ENCODE data around the gene ANAPC4. TPM values are rescaled to one million over a fixed set of nuclear protein-coding genes. Genes with fewer than 3 reads are reported as not detected.

The ANAPC4 gene
- total and polyA plus RNA-seq, 9 donors = 18.7 to 106 (median 34.4) TPM

- intact Hi-C loops (cut with DNase I) = loop anchor here in 1 of 4 donors (10.0 kb wide), 1 partner anchor 214 kb away; the partner anchor contains the start of gene SEPSECS
- H3K27ac ChIP-seq = no peak overlapping the region
- no peak for TF ChIP-seq POLR2A (IDR thresholded peaks at IDR 0.05)
- TF ChIP-seq EP300 (IDR thresholded peaks at IDR 0.05) = no peak
- TF ChIP-seq CTCF (IDR thresholded peaks at IDR 0.05) = no peak
These were observed 1.3 kb downstream of the ANAPC4 start for GRCh38 chr4:25378437-25378743.

GRCh38 chr4:25379591-25379990 lies 2.5 kb downstream of the ANAPC4 start:
- intact Hi-C loops (cut with DNase I) = loop anchor here in 1 of 4 donors (10.0 kb wide), 1 partner anchor 215 kb away; the partner anchor contains the start of gene SEPSECS

More at GRCh38 chr4:25378437-25378743, 1.3 kb downstream of the ANAPC4 start:
- Histone ChIP-seq H3K27me3 (no peaks in the 10 kb centered on the region), H3K9me3 (no peaks in the 10 kb centered on the region), H3K36me3 (no peaks in the 10 kb centered on the region), H3K4me1 (ENCODE audit: insufficient read depth) (peaks cover 3% of the 10 kb centered on the region), H3K4me3 (no peak overlapping the region)
- no peak for DNase-seq
- WGBS, 3 donors = 84 to 86% (median 86%) methylated on average over 6 of the region's 6 CpGs

GRCh38 chr4:25383647-25384046 lies 6.6 kb downstream of the ANAPC4 start:
- Histone ChIP-seq H3K9me3 (no peaks in the 10 kb centered on the region), H3K36me3 (no peaks in the 10 kb centered on the region), H3K27me3 (no peaks in the 10 kb centered on the region), H3K27ac (no peak overlapping the region), H3K4me3 (no peak overlapping the region), H3K4me1 (ENCODE audit: insufficient read depth) (peaks cover 1% of the 10 kb centered on the region)
- intact Hi-C loops (cut with DNase I) = no loop called here
- no peak for TF ChIP-seq POLR2A (IDR thresholded peaks at IDR 0.05)
- TF ChIP-seq EP300 (IDR thresholded peaks at IDR 0.05) = no peak
- no peak for TF ChIP-seq CTCF (IDR thresholded peaks at IDR 0.05)
- no peak for DNase-seq
- 84 to 87% (median 84%) methylated on average over 2 of the region's 2 CpGs for WGBS, 3 donors

More at GRCh38 chr4:25379591-25379990, 2.5 kb downstream of the ANAPC4 start:
- Histone ChIP-seq H3K9me3 (no peaks in the 10 kb centered on the region), H3K27ac (no peak overlapping the region), H3K4me3 (no peak overlapping the region), H3K4me1 (ENCODE audit: insufficient read depth) (peaks cover 3% of the 10 kb centered on the region), H3K36me3 (no peaks in the 10 kb centered on the region), H3K27me3 (no peaks in the 10 kb centered on the region)
- TF ChIP-seq EP300 (IDR thresholded peaks at IDR 0.05) = no peak
- TF ChIP-seq CTCF (IDR thresholded peaks at IDR 0.05) = no peak
- no peak for TF ChIP-seq POLR2A (IDR thresholded peaks at IDR 0.05)
- no peak for DNase-seq
- 89 to 93% (median 91%) methylated on average over 2 of the region's 2 CpGs for WGBS, 3 donors

- no peak for DNase-seq
- intact Hi-C loops (cut with DNase I) = no loop called here
- Histone ChIP-seq H3K4me3 (no peak overlapping the region), H3K4me1 (ENCODE audit: insufficient read depth) (no peaks in the 10 kb centered on the region), H3K27ac (no peak overlapping the region), H3K27me3 (no peaks in the 10 kb centered on the region), H3K9me3 (no peaks in the 10 kb centered on the region), H3K36me3 (no peaks in the 10 kb centered on the region)
- TF ChIP-seq EP300 (IDR thresholded peaks at IDR 0.05) (no peak), CTCF (IDR thresholded peaks at IDR 0.05) (no peak), POLR2A (IDR thresholded peaks at IDR 0.05) (no peak)
- WGBS, 3 donors = 85 to 90% (median 90%) methylated on average over 2 of the region's 2 CpGs
These were observed 9.9 kb downstream of the ANAPC4 start for GRCh38 chr4:25386926-25387325.
